ENCODE data around the gene DOCK3. TPM values are rescaled to one million over a fixed set of nuclear protein-coding genes. Genes with fewer than 3 reads are reported as not detected.

DOCK3 gene
- total RNA-seq, 6 donors from 2014 or later = 0.15 to 3.1 (median 0.88) TPM

GRCh38 chr3:51269466-51269865, 594.7 kb downstream of the DOCK3 start:
- H3K4me1 ChIP-seq = no peaks in the 10 kb centered on the region
- no peaks in the 10 kb centered on the region for H3K27me3 ChIP-seq
- H3K9me3 ChIP-seq = no peaks in the 10 kb centered on the region
- ATAC-seq (ENCODE audit: low FRiP score in 2 of 2) (no peak), DNase-seq (no peak)
- no peak for TF ChIP-seq POLR2A (IDR thresholded peaks at IDR 0.05)
- no peak for TF ChIP-seq EP300 (IDR thresholded peaks at IDR 0.05)
- TF ChIP-seq, protein P1, sequence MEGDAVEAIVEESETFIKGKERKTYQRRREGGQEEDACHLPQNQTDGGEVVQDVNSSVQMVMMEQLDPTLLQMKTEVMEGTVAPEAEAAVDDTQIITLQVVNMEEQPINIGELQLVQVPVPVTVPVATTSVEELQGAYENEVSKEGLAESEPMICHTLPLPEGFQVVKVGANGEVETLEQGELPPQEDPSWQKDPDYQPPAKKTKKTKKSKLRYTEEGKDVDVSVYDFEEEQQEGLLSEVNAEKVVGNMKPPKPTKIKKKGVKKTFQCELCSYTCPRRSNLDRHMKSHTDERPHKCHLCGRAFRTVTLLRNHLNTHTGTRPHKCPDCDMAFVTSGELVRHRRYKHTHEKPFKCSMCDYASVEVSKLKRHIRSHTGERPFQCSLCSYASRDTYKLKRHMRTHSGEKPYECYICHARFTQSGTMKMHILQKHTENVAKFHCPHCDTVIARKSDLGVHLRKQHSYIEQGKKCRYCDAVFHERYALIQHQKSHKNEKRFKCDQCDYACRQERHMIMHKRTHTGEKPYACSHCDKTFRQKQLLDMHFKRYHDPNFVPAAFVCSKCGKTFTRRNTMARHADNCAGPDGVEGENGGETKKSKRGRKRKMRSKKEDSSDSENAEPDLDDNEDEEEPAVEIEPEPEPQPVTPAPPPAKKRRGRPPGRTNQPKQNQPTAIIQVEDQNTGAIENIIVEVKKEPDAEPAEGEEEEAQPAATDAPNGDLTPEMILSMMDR (IDR thresholded peaks at IDR 0.05) = no peak
- H3K4me3 ChIP-seq = no peak overlapping the region
- H3K36me3 ChIP-seq = no peaks in the 10 kb centered on the region
- no peak overlapping the region for H3K27ac ChIP-seq

- no peak for ATAC-seq (ENCODE audit: low FRiP score in 2 of 2)
- WGBS, 2 donors = 80 to 83% methylated on average over 3 of the region's 3 CpGs
These were observed 595.8 kb downstream of the DOCK3 start for GRCh38 chr3:51270559-51270958.

GRCh38 chr3:51271172-51271571, 596.4 kb downstream of the DOCK3 start:
- no peak overlapping the region for H3K27ac ChIP-seq
- ATAC-seq (ENCODE audit: low FRiP score in 2 of 2) (no peak), DNase-seq (no peak)
- no peaks in the 10 kb centered on the region for H3K27me3 ChIP-seq
- TF ChIP-seq EP300 (IDR thresholded peaks at IDR 0.05) (no peak), POLR2A (IDR thresholded peaks at IDR 0.05) (no peak), POLR2AphosphoS5 (IDR thresholded peaks at IDR 0.05) (no peak)
- whole genome bisulfite sequencing, 2 donors = 58 to 60% methylated on average over 1 of the region's 1 CpG
- no peaks in the 10 kb centered on the region for H3K36me3 ChIP-seq
- H3K9me3 ChIP-seq = no peaks in the 10 kb centered on the region
- no peak overlapping the region for H3K4me3 ChIP-seq
- H3K4me1 ChIP-seq = no peaks in the 10 kb centered on the region

More at GRCh38 chr3:51270559-51270958, 595.8 kb downstream of the DOCK3 start:
- Histone ChIP-seq H3K9me3 (no peaks in the 10 kb centered on the region), H3K36me3 (no peaks in the 10 kb centered on the region), H3K27me3 (no peaks in the 10 kb centered on the region), H3K4me1 (no peaks in the 10 kb centered on the region), H3K27ac (no peak overlapping the region), H3K4me3 (no peak overlapping the region)
- no peak for TF ChIP-seq POLR2A (IDR thresholded peaks at IDR 0.05)
- TF ChIP-seq, protein P1 (IDR thresholded peaks at IDR 0.05) = no peak
- DNase-seq = no peak

GRCh38 chr3:51274052-51274451, 599.3 kb downstream of the DOCK3 start:
- Histone ChIP-seq H3K36me3 (no peaks in the 10 kb centered on the region), H3K4me1 (no peaks in the 10 kb centered on the region), H3K27ac (no peak overlapping the region), H3K4me3 (no peak overlapping the region), H3K9me3 (no peaks in the 10 kb centered on the region), H3K27me3 (no peaks in the 10 kb centered on the region)
- 80 to 94% methylated on average over 2 of the region's 2 CpGs for WGBS, 2 donors
- no peak for TF ChIP-seq EP300 (IDR thresholded peaks at IDR 0.05)
- DNase-seq (no peak), ATAC-seq (ENCODE audit: low FRiP score in 2 of 2) (no peak)

DNA sequence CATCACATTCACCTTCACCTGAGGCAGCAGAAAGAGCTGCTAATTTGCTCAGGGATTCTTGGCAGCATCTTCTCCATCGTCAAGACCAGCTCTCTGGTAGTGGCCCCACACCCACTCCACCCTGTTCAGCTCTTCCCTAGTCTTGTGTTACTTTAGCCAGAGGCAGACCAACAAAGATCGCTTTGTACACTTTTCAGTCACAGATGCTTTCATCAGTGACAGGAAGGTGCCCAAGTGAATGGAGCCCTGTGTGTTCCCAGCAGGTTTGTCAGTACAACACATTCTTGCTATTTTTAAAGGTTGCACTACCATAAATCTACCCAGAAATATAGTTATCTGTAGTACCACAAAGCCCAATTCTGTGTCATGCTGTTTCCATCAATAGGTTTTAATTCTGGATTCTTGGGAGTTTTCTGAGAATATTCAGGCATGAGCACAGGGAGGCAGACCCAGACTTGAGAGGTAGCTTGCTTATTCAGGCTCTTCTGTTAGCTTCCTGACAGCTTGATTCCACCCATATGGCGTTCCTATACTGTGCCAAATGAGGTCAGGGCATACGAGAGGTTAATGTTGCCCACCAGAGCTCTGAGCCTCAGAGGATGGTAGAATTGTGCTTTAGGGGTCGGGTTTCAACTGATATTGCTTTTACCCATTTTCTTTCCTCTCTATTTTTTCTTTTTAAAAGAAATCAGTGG, 600.5 kb downstream of the DOCK3 start:
- ATAC-seq (ENCODE audit: low FRiP score in 2 of 2) (no peak), DNase-seq (no peak)
- WGBS, 2 donors = 54 to 62% methylated on average over 5 of the region's 5 CpGs
- no peaks in the 10 kb centered on the region for H3K27me3 ChIP-seq
- no peaks in the 10 kb centered on the region for H3K9me3 ChIP-seq
- TF ChIP-seq EP300 (IDR thresholded peaks at IDR 0.05) = no peak
- TF ChIP-seq POLR2AphosphoS5 (IDR thresholded peaks at IDR 0.05) = no peak
- no peak for TF ChIP-seq POLR2A (IDR thresholded peaks at IDR 0.05)
- TF ChIP-seq, protein P1 (IDR thresholded peaks at IDR 0.05) = no peak
- H3K36me3 ChIP-seq = no peaks in the 10 kb centered on the region
- H3K4me3 ChIP-seq = no peak overlapping the region
- no peaks in the 10 kb centered on the region for H3K4me1 ChIP-seq
- H3K27ac ChIP-seq = no peak overlapping the region

- ATAC-seq (ENCODE audit: low FRiP score in 2 of 2) = no peak
- DNase-seq = no peak
- TF ChIP-seq POLR2AphosphoS5 (IDR thresholded peaks at IDR 0.05) = no peak
- TF ChIP-seq EP300 (IDR thresholded peaks at IDR 0.05) = no peak
- no peak for TF ChIP-seq POLR2A (IDR thresholded peaks at IDR 0.05)
- TF ChIP-seq, protein P1 (IDR thresholded peaks at IDR 0.05) = no peak
- H3K4me3 ChIP-seq = no peak overlapping the region
- no peak overlapping the region for H3K27ac ChIP-seq
- H3K27me3 ChIP-seq = no peaks in the 10 kb centered on the region
- no peaks in the 10 kb centered on the region for H3K4me1 ChIP-seq
- H3K9me3 ChIP-seq = no peaks in the 10 kb centered on the region
- 78 to 93% methylated on average over 1 of the region's 1 CpG for WGBS, 2 donors
- no peaks in the 10 kb centered on the region for H3K36me3 ChIP-seq
These were observed 601.3 kb downstream of the DOCK3 start for GRCh38 chr3:51276046-51276445.
